Fibroblast of skin of back (primary cell): ENCODE measurements around the gene SLC25A22.

Experiments used
- DNase-seq: peaks from one replicate; pipeline ENCODE4 v3.0.0-alpha.2; 2013

SLC25A22 gene

GRCh38 chr11:833849-834311 is 35.8 kb upstream of the SLC25A22 start:
- DNase-seq = no peak

DNA sequence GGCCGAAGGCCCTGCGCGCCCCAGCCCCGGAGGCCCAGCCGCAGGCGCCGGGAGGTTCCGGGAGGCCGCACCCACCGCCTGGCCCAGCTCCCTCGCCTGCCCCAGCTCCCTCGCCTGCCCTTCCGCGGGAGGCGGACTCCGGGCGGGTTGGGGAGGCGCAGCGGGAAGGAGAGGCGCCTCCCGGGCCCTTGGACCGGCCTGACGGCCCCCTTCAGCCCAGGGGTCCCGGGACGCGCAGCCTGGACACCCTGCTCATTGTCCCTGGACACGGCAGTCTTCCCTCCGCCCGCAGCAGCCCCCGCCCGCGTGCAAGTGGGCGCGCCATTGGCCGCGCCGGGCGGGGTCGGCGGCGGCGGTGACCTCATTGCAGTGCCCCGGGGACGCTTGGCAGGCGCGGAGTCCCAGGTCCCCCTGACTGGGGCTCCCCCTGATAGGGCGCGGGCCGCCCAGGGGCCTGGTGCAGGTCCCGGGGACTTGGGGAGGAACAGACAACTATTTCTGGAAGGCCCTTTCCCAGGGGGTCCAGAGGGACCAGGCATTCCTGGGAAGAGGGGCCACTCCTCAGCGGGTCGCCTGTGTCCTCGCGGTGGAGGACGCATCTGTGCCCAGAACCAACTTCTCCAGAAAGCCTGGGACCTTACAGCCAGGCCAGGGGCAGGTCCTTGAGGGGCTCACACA is 35.2 kb upstream of the SLC25A22 start:
- peak; percentile 62 for DNase-seq

- peak; percentile 62 for DNase-seq
These were observed 34.5 kb upstream of the SLC25A22 start, which contains the start of gene CD151 for GRCh38 chr11:832529-833113. TSS of gene CD151 (plus strand) at chr11:832952. CDS start at chr11:836070, 3,118 bp downstream.

DNA sequence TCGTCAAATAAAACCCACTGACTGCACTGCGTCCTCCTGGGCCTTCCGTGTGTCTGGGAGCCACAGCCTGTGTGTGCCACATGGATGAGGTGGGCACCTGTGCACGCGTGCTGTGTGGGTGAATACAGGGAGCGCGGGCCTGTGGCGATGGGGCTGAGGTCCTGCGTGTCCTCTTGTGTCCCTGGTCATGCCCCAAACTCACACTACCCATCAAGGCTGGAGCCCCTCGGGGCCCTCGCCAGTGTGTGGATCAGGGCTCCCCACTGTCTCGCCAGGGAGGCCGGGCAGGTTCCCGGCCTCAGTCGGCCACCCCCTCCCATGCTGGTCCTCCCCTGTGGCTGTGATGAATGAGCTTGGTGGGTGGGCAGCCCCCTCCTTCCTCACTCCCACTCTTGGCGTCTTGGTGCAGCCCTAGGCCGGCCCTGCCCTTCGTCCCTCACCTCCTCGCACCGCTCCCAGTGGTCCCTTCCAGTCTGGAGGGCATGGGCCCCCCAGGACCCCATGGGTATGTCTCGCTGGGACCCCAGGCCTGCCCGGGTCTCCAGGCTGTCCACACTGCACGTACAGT is 34.0 kb upstream of the SLC25A22 start:
- no peak for DNase-seq

DNA sequence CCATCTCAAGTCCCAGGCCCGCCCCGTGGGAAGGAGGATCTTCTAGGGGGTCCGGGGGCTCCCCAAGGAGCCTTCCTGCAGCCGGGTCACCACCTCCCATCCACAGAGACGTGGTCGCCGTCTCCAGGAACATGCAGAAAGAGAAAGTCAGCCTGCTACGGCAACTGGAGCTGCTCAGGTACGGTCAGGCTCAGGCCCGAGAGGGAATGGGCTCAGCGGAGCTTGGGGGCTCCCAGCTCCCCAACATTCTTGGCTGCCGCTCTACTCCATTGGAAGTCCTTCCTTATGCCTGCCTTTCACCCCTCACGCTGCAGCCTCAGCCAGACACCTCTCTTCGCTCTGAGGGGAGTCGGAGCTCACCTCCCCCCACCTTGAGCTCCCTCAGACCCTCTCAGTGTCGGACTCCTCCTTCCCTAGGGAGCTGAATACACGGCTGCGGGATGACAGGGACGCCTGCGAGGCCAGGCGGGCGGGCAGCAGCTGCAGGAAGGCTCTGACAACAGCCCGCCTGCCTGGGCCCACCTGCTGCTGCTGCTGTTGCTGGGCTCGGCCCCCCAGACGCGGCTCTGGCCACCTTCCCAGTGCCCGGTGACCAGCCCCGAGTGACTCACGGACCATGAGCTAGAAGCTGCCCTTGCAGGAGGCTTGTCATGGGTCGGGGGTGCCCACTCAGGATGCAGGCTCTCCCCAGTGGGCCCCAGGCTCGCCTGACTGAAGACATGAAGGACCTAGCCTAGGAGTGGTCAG is 33.2 kb upstream of the SLC25A22 start:
- DNase-seq = peak; percentile 54

DNA sequence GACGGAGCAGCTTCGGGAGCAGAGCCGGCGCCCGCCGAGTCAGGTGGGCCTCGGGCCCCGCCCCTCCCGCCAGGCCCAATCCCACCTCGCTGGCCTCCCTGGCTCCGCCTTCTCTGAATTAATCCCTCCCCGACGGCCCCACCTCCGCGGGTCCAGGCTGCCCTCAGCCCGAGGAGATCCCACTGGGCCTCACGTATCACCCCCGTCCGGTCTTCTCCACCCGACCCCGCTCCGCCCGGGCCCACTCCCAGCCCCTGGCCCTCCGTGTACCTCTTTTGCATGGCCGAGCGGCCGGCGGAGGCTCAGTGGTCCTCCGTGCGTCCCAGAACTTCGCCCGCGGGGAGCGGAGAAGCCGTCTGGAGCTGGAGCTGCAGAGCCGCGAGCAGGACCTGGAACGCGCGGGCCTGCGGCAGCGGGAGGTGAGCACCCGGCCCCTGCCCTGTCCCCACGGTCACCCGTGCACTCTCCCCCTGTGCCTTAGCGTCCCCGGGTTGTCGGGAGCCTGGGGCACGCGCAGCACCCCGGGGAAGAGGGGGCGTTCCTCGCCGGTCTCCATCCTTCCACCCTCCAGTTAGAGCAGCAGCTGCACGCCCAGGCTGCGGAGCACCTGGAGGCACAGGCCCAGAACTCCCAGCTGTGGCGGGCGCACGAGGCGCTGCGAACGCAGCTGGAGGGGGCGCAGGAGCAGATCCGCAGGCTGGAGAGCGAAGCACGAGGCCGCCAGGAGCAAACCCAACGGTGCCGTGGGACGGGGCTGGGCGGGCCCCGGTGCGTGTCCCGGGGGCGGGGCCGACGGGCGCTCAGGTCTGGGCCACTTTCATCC is 32.4 kb upstream of the SLC25A22 start:
- DNase-seq = peak; percentile 57

GRCh38 chr11:829847-830294 is 31.8 kb upstream of the SLC25A22 start:
- no peak for DNase-seq

GRCh38 chr11:829176-829846 is 31.2 kb upstream of the SLC25A22 start:
- no peak for DNase-seq

GRCh38 chr11:828506-829175 is 30.6 kb upstream of the SLC25A22 start:
- DNase-seq = no peak

DNA sequence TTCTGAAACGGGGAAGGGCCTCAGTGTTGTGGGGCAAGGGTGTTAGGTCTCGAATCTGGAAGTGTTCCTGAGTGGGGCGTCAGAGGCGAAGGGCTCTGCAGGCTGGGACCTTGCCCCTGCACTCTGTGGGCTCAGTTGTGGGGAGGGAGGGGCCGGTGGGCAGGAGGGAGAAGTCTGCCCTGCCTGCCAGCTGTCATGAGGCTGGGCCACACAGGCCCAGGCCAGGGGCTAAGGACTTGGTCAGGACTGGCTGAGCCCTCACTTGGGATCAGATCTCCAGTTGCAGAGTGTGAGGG is 29.8 kb upstream of the SLC25A22 start, which contains the start of gene CRACR2B:
CRACR2B (plus strand) TSS at position 23 of the 296 bp plus-strand sequence. CDS start 689 bp downstream, outside the sequence.
- DNase-seq = no peak

GRCh38 chr11:827146-827896 is 29.2 kb upstream of the SLC25A22 start:
- DNase-seq = no peak

- no peak for DNase-seq
These were observed 28.7 kb upstream of the SLC25A22 start for GRCh38 chr11:826836-827145.

DNA sequence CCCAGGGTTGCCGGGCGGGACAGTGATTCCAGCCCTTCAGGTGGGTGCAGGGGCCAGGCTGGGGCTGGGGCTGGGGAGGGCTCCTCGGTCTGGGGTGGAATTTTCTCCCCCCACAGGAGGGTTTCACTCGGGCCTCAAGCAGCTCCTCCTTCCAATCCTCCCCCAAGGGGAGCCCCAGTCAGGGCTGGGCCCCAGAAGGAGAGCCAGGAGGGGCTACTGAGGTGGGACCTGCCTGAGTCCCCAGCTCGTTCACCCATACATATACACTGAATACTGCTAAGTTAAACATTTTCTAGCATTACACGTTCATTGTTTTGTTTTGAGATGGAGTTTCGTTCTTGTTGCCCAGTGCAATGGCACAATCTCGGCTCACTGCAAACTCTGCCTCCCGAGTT is 28.1 kb upstream of the SLC25A22 start:
- DNase-seq = no peak

DNA sequence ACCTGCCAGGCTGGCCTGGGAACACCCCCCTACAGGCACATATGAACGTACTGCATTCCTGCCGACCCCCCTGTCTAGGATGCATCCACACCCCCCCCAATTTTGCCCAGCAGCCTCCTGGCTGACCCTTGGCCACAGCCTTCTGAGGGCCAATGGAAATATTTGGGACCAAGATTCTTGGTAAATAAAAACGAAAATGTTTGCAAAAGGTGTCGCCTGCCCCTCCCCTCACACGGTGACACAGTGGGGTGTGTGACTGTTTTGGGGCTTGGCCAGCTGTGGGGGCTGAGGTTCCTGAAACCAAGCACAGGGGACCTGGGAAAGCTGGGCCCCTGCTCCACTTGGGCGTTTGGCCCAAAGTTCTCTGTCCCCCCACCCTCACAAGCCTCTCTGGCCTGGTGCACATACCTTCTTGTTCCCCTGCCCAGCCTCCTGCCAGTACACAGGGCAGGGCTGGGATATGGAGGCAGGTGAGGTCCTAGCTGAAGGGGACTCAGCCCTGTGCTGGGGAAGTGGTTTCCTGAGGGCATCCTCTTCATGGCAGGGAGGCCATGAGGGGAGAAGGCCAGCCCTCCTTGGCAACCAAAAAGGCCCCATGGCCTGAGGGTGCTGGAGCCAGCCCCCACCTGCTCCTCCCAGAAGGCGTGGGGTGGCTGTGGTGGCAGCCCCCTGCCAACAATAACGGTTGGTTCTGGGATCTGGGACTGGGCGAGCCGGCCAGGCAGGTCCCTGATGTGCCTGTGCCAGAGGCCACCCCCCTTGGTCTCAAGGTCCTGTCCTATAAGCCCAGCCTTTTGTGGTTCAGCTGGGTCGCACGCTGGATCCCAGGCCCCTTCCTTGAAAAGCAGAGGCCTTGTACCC is 27.5 kb upstream of the SLC25A22 start:
- DNase-seq = no peak

DNA sequence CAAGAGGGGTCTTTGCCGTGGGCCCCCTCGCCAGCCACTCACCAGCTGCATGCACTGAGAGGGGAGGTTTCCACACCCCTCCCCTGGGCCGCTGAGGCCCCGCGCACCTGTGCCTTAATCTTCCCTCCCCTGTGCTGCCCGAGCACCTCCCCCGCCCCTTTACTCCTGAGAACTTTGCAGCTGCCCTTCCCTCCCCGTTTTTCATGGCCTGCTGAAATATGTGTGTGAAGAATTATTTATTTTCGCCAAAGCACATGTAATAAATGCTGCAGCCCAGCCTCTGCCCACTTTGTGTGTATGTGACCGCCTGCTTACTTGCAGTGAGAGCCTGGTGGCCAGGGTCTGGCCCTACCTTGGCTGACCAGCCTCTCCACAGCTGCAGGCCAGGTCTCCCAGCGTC is 26.9 kb upstream of the SLC25A22 start:
- no peak for DNase-seq

DNA sequence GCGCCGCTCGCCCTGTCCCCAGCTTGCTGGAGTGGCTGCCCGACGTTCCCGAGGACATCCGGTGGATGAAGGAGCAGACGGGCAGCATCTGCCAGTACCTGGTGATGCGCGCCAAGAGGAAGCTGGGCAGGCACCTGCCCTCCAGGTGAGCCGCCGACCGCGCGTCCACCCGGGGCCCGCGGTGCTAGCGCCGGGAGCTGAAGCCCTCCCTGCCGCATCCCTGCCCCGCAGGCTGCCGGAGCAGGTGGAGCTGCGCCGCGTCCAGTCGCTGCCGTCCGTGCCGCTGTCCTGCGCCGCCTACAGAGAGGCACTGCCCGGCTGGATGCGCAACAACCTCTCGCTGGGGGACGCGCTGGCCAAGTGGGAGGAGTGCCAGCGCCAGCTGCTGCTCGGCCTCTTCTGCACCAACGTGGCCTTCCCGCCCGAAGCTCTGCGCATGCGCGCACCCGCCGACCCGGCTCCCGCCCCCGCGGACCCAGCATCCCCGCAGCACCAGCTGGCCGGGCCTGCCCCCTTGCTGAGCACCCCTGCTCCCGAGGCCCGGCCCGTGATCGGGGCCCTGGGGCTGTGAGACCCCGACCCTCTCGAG is 26.3 kb upstream of the SLC25A22 start:
- DNase-seq = no peak

DNA sequence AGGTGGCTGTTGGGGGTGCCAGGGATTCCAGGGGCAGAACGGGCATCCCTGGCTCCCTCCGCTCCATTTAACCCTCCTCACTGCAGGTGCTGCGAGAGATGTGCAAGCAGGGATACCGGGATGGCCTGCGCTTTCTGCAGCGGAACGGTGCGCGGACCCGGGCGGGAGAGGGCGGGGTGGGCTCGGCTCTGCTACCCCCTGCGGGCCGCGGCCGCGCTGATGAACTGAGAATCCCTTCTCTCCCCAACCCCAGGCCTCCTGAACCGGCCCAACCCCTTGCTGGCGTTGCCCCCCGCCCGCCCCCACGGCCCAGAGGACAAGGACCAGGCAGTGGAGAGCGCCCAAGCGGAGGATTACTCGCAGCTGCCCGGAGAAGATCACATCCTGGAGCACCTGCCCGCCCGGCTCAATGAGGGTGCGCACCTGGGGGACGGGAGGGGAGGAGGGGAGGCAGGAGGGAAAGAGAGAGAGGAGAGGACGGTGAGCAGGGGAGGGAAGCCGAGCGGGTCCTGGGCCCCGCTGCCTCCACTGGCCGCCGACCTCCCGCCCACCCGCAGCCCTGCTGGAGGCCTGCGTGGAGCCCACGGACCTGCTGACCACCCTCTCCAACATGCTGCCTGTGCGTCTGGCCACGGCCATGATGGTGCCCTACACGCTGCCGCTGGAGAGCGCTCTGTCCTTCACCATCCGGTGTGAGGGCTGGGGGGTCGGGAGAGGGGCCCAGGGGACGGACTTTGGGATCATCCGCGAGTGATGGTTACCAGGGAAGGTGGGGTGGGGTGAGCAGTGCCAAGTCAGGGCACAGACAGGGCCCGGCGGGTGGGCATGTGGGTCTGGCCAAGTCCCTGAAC is 25.6 kb upstream of the SLC25A22 start:
- no peak for DNase-seq
